ENCODE results near the gene ZFAND3. TPM values are rescaled to one million over a fixed set of nuclear protein-coding genes. Genes with fewer than 3 reads are reported as not detected.
A peak's percentile ranks its signal among the peaks of the same experiment; 100 is the strongest.

Gene ZFAND3
- total and polyA plus RNA-seq, 12 donors: 21.4 to 163 (median 46.3) TPM

DNA sequence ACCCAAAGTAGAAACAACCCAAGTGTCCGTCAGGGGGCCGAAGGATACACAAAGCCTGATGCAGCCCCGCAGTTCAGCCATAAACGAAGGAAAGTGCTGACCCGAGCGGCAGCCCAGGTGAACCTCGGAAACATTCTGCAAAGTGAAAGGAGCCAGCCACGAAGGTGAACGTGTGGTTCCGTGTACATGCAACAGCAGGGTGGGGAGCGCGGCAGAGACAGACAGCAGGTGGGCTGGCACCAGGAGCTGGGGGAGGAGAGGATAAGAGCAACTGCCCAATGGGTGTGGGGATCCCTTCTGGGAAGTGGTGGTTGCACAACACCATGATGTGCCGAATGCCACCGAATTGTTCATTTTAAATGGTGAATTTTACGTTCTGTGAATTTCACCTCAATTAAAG, 341.8 kb downstream of the ZFAND3 start:
- 91 to 97% (median 96%) methylated on average over 15 of the region's 15 CpGs for WGBS, 4 donors
- TF ChIP-seq POLR2A (IDR thresholded peaks at IDR 0.05): no peak
- TF ChIP-seq, protein P1, sequence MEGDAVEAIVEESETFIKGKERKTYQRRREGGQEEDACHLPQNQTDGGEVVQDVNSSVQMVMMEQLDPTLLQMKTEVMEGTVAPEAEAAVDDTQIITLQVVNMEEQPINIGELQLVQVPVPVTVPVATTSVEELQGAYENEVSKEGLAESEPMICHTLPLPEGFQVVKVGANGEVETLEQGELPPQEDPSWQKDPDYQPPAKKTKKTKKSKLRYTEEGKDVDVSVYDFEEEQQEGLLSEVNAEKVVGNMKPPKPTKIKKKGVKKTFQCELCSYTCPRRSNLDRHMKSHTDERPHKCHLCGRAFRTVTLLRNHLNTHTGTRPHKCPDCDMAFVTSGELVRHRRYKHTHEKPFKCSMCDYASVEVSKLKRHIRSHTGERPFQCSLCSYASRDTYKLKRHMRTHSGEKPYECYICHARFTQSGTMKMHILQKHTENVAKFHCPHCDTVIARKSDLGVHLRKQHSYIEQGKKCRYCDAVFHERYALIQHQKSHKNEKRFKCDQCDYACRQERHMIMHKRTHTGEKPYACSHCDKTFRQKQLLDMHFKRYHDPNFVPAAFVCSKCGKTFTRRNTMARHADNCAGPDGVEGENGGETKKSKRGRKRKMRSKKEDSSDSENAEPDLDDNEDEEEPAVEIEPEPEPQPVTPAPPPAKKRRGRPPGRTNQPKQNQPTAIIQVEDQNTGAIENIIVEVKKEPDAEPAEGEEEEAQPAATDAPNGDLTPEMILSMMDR (IDR thresholded peaks at IDR 0.05): no peak
- Histone ChIP-seq H3K9me3 (replicated peaks in 1 of 3) (no peaks in the 10 kb centered on the region), H3K4me1 (replicated peaks in 1 of 2) (no peaks in the 10 kb centered on the region), H3K27ac (no peak overlapping the region), H3K36me3 (replicated peaks in 1 of 2) (no peaks in the 10 kb centered on the region), H3K27me3 (no peaks in the 10 kb centered on the region), H3K4me3 (no peak overlapping the region)
- intact Hi-C loops (cut with DNase I): no loop called here
- DNase-seq: no peak

DNA sequence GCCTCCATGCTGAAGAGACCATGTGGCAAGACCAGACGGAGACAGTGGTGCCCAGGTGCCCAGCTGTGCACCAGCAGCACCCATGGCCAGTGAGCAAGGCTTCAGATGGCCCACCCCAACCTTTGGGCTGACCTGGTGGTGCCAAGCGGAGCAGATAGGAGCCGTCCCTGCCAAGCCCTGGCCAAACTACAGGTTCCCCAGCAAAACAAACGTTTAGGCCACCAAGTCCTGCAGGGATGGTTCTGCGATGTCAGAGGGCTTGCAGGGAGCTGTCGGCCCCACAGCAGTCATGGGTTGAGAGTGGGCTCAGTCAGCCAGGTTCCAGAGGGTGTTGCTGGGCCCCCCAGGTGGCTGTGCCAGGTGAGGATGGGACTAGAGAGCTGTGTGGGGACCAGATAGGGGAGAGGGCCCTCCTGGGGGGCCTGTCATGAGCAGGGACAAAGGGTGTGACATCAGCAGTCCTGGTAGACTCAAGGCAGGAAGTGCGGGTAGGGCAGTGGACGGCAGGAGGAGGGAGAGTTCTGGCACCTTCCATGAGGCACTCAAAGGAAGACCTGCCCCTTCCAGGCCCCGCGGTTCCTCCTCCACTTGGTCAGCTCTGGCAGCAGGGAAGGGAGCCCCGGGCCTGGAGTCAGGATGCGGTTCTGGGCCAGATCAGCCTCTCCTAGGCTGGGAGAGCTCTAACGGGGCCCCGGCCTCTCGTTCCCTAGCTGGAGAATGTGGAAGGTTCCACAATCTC, 342.4 kb downstream of the ZFAND3 start:
- 80 to 91% (median 89%) methylated on average over 4 to 15 of the region's 15 CpGs for WGBS, 4 donors
- TF ChIP-seq, protein P1 (IDR thresholded peaks at IDR 0.05): no peak
- no peak for TF ChIP-seq POLR2A (IDR thresholded peaks at IDR 0.05)
- DNase-seq: peak in 1 of 7 donors; percentile 18
- Histone ChIP-seq H3K27me3 (no peaks in the 10 kb centered on the region), H3K27ac (no peak overlapping the region), H3K9me3 (replicated peaks in 1 of 3) (no peaks in the 10 kb centered on the region), H3K4me1 (replicated peaks in 1 of 2) (no peaks in the 10 kb centered on the region), H3K4me3 (no peak overlapping the region), H3K36me3 (replicated peaks in 1 of 2) (no peaks in the 10 kb centered on the region)
- intact Hi-C loops (cut with DNase I): no loop called here

DNA sequence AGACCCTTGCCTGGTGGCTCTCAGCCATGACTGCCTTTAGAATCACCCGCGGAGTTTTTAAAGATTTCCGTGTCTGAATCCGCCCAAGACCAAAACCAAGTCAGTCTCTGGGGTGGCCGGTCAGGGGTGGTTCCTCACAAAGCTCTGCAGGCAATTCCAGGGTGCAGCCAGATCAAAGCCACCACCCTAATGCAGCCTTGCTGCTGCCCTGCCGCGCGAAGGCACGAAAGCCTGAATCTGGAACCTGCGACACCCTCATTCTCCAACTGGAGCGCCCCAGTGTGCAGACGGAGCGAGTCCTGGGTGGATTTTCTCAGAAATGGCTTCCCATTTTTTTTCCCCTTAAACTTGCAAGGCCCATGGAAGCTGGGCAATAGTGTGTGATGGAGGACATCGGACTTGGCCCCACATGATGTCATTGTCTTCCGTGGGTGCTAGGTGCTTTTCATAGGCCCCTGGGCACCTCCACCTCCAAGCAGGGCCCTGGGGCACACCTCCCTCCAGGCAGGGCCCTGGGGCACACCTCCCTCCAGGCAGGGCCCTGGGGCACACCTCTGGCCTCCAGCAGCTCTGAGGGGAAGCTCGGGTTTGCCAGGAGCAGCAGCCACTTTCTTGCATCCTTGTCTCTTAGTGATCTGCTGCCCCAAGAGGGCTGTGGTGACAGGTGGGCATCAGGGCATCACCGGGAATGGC, 343.1 kb downstream of the ZFAND3 start:
- H3K27me3 ChIP-seq: no peaks in the 10 kb centered on the region
- H3K4me3 ChIP-seq: no peak overlapping the region
- WGBS, 4 donors: 93 to 97% (median 96%) methylated on average over 9 to 17 of the region's 17 CpGs
- no peak for TF ChIP-seq POLR2A (IDR thresholded peaks at IDR 0.05)
- TF ChIP-seq, protein P1 (IDR thresholded peaks at IDR 0.05): no peak
- no peaks in the 10 kb centered on the region for H3K36me3 ChIP-seq (replicated peaks in 1 of 2)
- H3K9me3 ChIP-seq (replicated peaks in 1 of 3): no peaks in the 10 kb centered on the region
- peak in 1 of 7 donors; percentile 17 for DNase-seq
- H3K4me1 ChIP-seq (replicated peaks in 1 of 2): no peaks in the 10 kb centered on the region
- no peak overlapping the region for H3K27ac ChIP-seq
- intact Hi-C loops (cut with DNase I): no loop called here

DNA sequence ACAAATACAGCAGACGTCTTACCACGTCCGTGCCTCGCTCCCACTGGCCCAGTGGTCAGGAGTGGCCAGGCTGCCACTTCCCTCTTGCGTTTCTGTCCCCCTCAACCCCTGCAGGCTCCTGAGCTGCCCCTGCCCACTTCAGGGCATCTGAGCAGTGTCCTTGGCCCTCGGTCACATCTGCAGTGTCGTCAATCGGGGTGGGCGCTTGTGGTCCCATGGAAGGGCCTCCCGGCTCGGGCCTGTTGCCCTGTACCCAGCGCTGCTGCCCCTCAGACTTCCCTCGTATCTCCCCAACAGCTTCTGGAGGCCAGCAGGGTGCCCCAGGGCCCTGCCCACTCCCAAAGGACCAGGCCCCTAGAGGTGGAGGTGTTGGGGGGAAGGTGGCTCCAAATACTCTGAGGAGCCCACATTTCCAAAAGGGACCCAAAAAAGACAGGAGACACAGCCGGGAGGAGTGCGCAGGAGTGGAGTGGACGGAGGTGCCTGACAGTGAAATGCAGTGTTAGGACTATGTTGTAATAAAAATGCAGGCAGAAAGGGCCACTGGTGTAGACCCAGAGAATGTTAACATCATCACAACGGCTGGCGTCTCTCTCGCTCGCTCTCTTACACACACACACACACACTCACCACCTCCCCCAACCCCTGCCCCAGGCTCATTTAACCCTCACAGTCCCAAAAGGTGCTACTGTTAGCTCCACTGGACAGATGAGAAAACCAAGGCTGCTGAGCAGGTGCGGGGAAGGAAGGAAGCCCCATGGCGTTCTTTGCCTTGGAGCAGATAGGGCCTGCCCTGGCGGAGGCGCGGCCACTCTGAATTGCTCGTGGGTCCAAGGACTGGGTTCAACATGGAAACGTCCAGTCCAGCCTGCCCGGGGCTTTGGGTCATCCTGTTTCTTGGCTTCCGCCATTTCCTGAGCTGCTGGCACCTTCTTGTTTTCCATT, 343.9 kb downstream of the ZFAND3 start:
- no peaks in the 10 kb centered on the region for H3K36me3 ChIP-seq (replicated peaks in 1 of 2)
- H3K9me3 ChIP-seq (replicated peaks in 1 of 3): no peaks in the 10 kb centered on the region
- no peak overlapping the region for H3K27ac ChIP-seq
- H3K27me3 ChIP-seq: no peaks in the 10 kb centered on the region
- WGBS, 4 donors: 77 to 81% (median 81%) methylated on average over 18 to 29 of the region's 29 CpGs
- H3K4me1 ChIP-seq (replicated peaks in 1 of 2): no peaks in the 10 kb centered on the region
- no peak overlapping the region for H3K4me3 ChIP-seq
- DNase-seq: peak in 1 of 7 donors; percentile 17
- intact Hi-C loops (cut with DNase I): no loop called here
- no peak for TF ChIP-seq POLR2A (IDR thresholded peaks at IDR 0.05)
- TF ChIP-seq, protein P1 (IDR thresholded peaks at IDR 0.05): no peak

Measured in adrenal gland (tissue), 12 donors.